IPS-NIHi7 (cell line): ENCODE data around the gene RSF1.

Source experiments
- DNase-seq: peaks from one replicate; pipeline ENCODE4 v3.0.0; 2012; ENCODE audit warnings: mixed read lengths; ENCODE audit errors: extremely low spot score

Gene RSF1

GRCh38 chr11:77611921-77612320, 208.6 kb downstream of the RSF1 start:
- no peak for DNase-seq
